Tibial nerve (tissue), 4 donors: ENCODE measurements around the gene PTHLH. TPM values are rescaled to one million over a fixed set of nuclear protein-coding genes. Genes with fewer than 3 reads are reported as not detected.

Source experiments
- DNase-seq, 2 donors: peaks; one replicate each; pipeline ENCODE4 v3.0.0-alpha.2; 2019; ENCODE audit warnings: low spot score in 2 of 2
- H3K27ac ChIP-seq, 4 donors: fragments of 200-600 bp; sonication (generic) in 3 of 4; one replicate each; pipeline ENCODE4 v1.5.1; 2017 to 2019; ENCODE audit warnings: mild to moderate bottlenecking in 1 of 4
- H3K27me3 ChIP-seq, 2 donors: fragments of 200-600 bp; sonication (generic) in 1 of 2; one replicate each; pipeline versions ENCODE4 v1.5.1 to v1.6.0; 2017 to 2019
- H3K36me3 ChIP-seq, 3 donors: fragments of 200-600 bp; sonication (generic); one replicate each; pipeline ENCODE4 v1.5.1; 2018 to 2019
- H3K4me1 ChIP-seq, 4 donors: fragments of 200-600 bp; sonication (generic) in 3 of 4; one replicate each; pipeline ENCODE4 v1.5.1; 2017 to 2019
- H3K4me3 ChIP-seq, 4 donors: fragments of 200-600 bp; sonication (generic) in 3 of 4; one replicate each; pipeline ENCODE4 v1.5.1; 2017 to 2019; ENCODE audit warnings: mild to moderate bottlenecking in 1 of 4, moderate library complexity in 1 of 4
- H3K9me3 ChIP-seq, 4 donors: fragments of 200-600 bp; sonication (generic) in 3 of 4; one replicate each; pipeline ENCODE4 v1.5.1; 2017 to 2019
- CTCF ChIP-seq, 5 experiments: fragments of 200-600 bp in 3 of 5; fragments of 450-650 bp in 2 of 5; sonication (generic) in 3 of 5; IDR thresholded peaks; one replicate each; pipeline ENCODE4 v1.5.1; 2016 to 2019; ENCODE audit warnings: antibody characterized with exemption in 5 of 5, mild to moderate bottlenecking in 3 of 5, moderate library complexity in 2 of 5
- EP300 ChIP-seq, 2 donors: sonication (generic); formaldehyde crosslinking; IDR thresholded peaks; one replicate each; pipeline ENCODE4 v1.6.1; 2017; ENCODE audit warnings: antibody characterized with exemption in 2 of 2, mild to moderate bottlenecking in 1 of 2
- POLR2A ChIP-seq, 2 donors: fragments of 450-650 bp; IDR thresholded peaks; one replicate each; pipeline ENCODE4 v1.6.1; 2017; ENCODE audit warnings: antibody characterized with exemption in 2 of 2, mild to moderate bottlenecking in 2 of 2, moderate library complexity in 2 of 2
- WGBS, 2 donors: methylation state at CpG; one replicate each; pipeline ENCODE4 v1.1.5; 2018; 5-methylcytosine and 5-hydroxymethylcytosine counted together
- total RNA-seq, 4 donors: library from RNA; depleted of rRNA; stranded (reverse); fragments of >200 nt; gene quantifications; one replicate each; pipeline ENCODE4 v1.1.0, GENCODE V29; 2016

PTHLH gene
- total RNA-seq, 4 donors from 2014 or later: 4.3 to 6.9 (median 6.8) TPM; not detected in 1

DNA sequence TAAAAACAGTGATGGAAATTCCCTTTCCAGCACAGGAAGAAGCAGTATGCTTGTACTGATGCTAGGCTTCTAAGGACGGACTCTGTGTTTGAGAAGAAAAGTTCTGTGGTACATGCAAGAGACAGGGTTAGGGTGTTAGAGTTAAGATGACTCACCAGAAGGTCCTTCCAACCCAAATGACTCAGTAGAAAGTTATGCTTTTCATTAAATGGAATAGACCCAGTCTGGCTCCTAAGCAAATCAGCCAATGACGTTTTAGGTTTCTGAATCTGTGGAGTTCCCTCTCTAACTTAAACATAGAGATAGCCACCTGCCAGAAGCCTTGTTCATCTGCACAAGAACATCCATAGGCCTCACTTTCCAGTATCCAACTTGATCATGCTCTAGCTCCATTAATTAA lies 5.7 kb downstream of the PTHLH start:
- H3K9me3 ChIP-seq: no peaks in the 10 kb centered on the region

DNA sequence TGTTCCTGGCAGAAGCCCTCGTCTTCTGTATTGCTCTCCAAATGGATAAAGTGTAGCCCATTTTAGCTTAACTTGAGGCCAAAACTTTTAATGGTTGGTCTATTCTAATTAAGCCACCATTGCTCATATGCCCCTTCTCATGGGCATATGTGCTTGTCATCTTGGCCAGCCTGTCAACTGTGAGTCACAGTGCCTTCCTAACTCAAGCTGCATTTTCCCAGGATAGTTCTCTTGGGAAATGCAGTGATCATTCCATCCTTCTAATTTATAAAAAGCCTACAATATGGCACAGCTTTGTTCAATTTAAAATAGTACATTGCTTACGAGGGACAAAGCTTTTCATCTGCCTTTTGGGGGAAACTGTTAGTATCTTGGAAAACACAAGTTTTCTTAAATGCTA lies 6.6 kb downstream of the PTHLH start:
- DNase-seq: no peak
- Histone ChIP-seq H3K27ac (no peak overlapping the region), H3K4me3 (no peak overlapping the region), H3K9me3 (no peaks in the 10 kb centered on the region), H3K4me1 (peaks cover 0 to 37% (median 15%) of the 10 kb centered on the region in 4 donors), H3K36me3 (peaks cover 0 to 6% (median 0%) of the 10 kb centered on the region in 3 donors), H3K27me3 (peaks cover 0 to 34% of the 10 kb centered on the region in 2 donors)
- WGBS, 2 donors: 84 to 89% methylated on average over 2 of the region's 2 CpGs
- TF ChIP-seq CTCF (IDR thresholded peaks at IDR 0.05) (no peak), EP300 (IDR thresholded peaks at IDR 0.05) (no peak), POLR2A (IDR thresholded peaks at IDR 0.05) (no peak)

More for the DNA sequence above, 5.7 kb downstream of the PTHLH start:
- Histone ChIP-seq H3K27me3 (peaks cover 0 to 39% of the 10 kb centered on the region in 2 donors), H3K4me3 (no peak overlapping the region), H3K36me3 (peaks cover 0 to 6% (median 0%) of the 10 kb centered on the region in 3 donors), H3K4me1 (peaks cover 0 to 45% (median 15%) of the 10 kb centered on the region in 4 donors), H3K27ac (no peak overlapping the region)
- TF ChIP-seq EP300 (IDR thresholded peaks at IDR 0.05): peak in 1 of 2 donors; percentile 39
- TF ChIP-seq POLR2A (IDR thresholded peaks at IDR 0.05): no peak
- WGBS, 2 donors: 24 to 25% methylated on average over 2 of the region's 2 CpGs
- DNase-seq: no peak

GRCh38 chr12:27965411-27965810 lies 7.1 kb downstream of the PTHLH start:
- no peak overlapping the region for H3K4me3 ChIP-seq
- H3K9me3 ChIP-seq: no peaks in the 10 kb centered on the region
- peaks cover 0 to 29% of the 10 kb centered on the region in 2 donors for H3K27me3 ChIP-seq
- peaks cover 0 to 34% (median 15%) of the 10 kb centered on the region in 4 donors for H3K4me1 ChIP-seq
- H3K27ac ChIP-seq: no peak overlapping the region
- DNase-seq: no peak
- TF ChIP-seq CTCF (IDR thresholded peaks at IDR 0.05) (no peak), EP300 (IDR thresholded peaks at IDR 0.05) (no peak), POLR2A (IDR thresholded peaks at IDR 0.05) (no peak)
- WGBS, 2 donors: 82 to 89% methylated on average over 1 of the region's 1 CpG
- peaks cover 0 to 6% (median 0%) of the 10 kb centered on the region in 3 donors for H3K36me3 ChIP-seq

DNA sequence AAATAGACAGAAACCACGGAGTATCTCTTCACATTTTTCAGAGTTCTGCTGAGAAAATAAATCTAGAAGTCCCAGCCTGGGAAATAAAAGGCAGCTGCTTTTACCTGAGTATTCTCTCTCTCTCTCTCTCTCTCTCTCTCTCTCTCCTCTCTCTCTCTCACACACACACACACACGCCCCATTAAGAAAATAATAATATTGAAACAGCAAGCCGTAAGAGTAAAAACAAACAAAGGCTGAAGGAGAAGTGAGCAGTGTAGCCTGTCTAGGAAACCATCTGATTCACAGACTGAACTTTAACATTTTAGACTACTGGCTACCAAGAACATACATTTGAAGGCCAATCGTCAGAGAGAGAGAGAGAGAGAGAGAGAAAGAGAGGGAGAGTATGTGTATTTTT lies 8.4 kb downstream of the PTHLH start:
- H3K9me3 ChIP-seq: no peaks in the 10 kb centered on the region
- H3K4me3 ChIP-seq: no peak overlapping the region
- H3K36me3 ChIP-seq: peaks cover 0 to 6% (median 0%) of the 10 kb centered on the region in 3 donors
- DNase-seq: no peak
- H3K4me1 ChIP-seq: peaks cover 0 to 26% (median 9%) of the 10 kb centered on the region in 4 donors
- no peak overlapping the region for H3K27ac ChIP-seq
- H3K27me3 ChIP-seq: peaks cover 0 to 25% of the 10 kb centered on the region in 2 donors
- TF ChIP-seq EP300 (IDR thresholded peaks at IDR 0.05) (no peak), POLR2A (IDR thresholded peaks at IDR 0.05) (no peak), CTCF (IDR thresholded peaks at IDR 0.05) (no peak)
- WGBS, 2 donors: 17 to 32% methylated on average over 4 of the region's 4 CpGs

DNA sequence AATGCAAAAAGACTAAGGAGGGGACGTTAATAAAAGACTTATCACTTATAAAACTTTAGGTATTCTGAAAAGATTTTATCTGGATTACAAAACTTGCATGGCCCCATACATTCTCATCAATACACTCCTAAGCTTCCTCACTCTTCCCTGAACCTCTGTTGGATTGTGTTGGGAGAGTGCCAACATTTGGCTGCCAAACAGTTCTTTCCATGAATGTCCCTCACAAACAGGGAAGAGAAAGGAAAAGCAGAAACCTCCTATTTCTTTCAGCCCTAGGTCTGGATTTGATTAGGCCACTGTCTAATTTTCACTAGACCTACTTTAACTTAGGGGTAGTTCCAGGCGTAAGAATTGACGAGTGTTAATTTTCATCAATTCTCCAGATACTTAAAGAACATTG lies 11.7 kb downstream of the PTHLH start:
- TF ChIP-seq POLR2A (IDR thresholded peaks at IDR 0.05): no peak
- TF ChIP-seq EP300 (IDR thresholded peaks at IDR 0.05): no peak
- TF ChIP-seq CTCF (IDR thresholded peaks at IDR 0.05): no peak
- Histone ChIP-seq H3K9me3 (no peaks in the 10 kb centered on the region), H3K4me3 (no peak overlapping the region), H3K36me3 (peaks cover 0 to 6% (median 0%) of the 10 kb centered on the region in 3 donors), H3K27ac (no peak overlapping the region), H3K27me3 (no peaks in the 10 kb centered on the region), H3K4me1 (no peaks in the 10 kb centered on the region)
- WGBS, 2 donors: 80 to 90% methylated on average over 3 of the region's 3 CpGs
- no peak for DNase-seq
